Amygdala (tissue), 56 donors: ENCODE data around the gene PKM.
A peak's percentile ranks its signal among the peaks of the same experiment; 100 is the strongest.

ENCODE experiments used
- DNase-seq, 56 donors: peaks; one replicate each; lab custom pipeline; 2025; lab: John Stamatoyannopoulos, UW

The PKM gene

GRCh38 chr15:72163719-72164118 lies 67.3 kb downstream of the PKM start:
- DNase-seq = peak in 9 of 56 donors; percentile 10 to 38 (median 24)

- DNase-seq = no peak
Measured at GRCh38 chr15:72162569-72162968, 68.4 kb downstream of the PKM start.

GRCh38 chr15:72161361-72162132 lies 69.4 kb downstream of the PKM start:
- peak in 2 of 56 donors; percentile 13 to 23 for DNase-seq

- DNase-seq = no peak
Measured at GRCh38 chr15:72160696-72161245, 70.2 kb downstream of the PKM start.

GRCh38 chr15:72156928-72157327 lies 74.1 kb downstream of the PKM start:
- DNase-seq = no peak

- DNase-seq = peak; percentile 23 to 90 (median 70)
Measured at GRCh38 chr15:72155635-72156616, 75.1 kb downstream of the PKM start.

- peak in 34 of 56 donors; percentile 7 to 75 (median 50) for DNase-seq
Measured at GRCh38 chr15:72155003-72155621, 75.9 kb downstream of the PKM start.

- DNase-seq = no peak
Measured at GRCh38 chr15:72154316-72154715, 76.7 kb downstream of the PKM start.

- DNase-seq = no peak
Measured at GRCh38 chr15:72153269-72154000, 77.6 kb downstream of the PKM start.
